ENCODE data around the gene OTOG. TPM values are rescaled to one million over a fixed set of nuclear protein-coding genes. Genes with fewer than 3 reads are reported as not detected.

OTOG gene
- total RNA-seq, 1 experiment from 2014 or later = not detected

- H3K27ac ChIP-seq (ENCODE audit: low read length) = no peak overlapping the region
Measured at GRCh38 chr11:17519061-17519885, 27.8 kb upstream of the OTOG start.

GRCh38 chr11:17521106-17521900 is 25.8 kb upstream of the OTOG start:
- H3F3A ChIP-seq (ENCODE audit: low read length, unreplicated experiment) = no peaks in the 10 kb centered on the region
- ATAC-seq (no peak), DNase-seq (no peak)
- intact Hi-C loops (cut with micrococcal nuclease) = no loop called here
- ChIA-PET POLR2A (ENCODE audit: unreplicated experiment) (no interaction called here), CTCF (no interaction called here)
- H3K9ac ChIP-seq (ENCODE audit: low read length) = no peak overlapping the region
- peaks cover 21% of the 10 kb centered on the region for H3K27me3 ChIP-seq (ENCODE audit: low read length)
- H3K4me2 ChIP-seq (ENCODE audit: low read length) = no peak overlapping the region
- no TSS peak for BruUV-seq (replicated peaks)
- H4K20me1 ChIP-seq (ENCODE audit: low read length) = no peaks in the 10 kb centered on the region
- no peaks in the 10 kb centered on the region for H3K9me2 ChIP-seq (replicated peaks; ENCODE audit: low read length)
- H3K9me3 ChIP-seq (ENCODE audit: low read length) = no peaks in the 10 kb centered on the region
- no peaks in the 10 kb centered on the region for H3K4me1 ChIP-seq (ENCODE audit: insufficient read depth, low read length)
- no peak overlapping the region for H3K27ac ChIP-seq (ENCODE audit: low read length)
- H3K36me3 ChIP-seq (ENCODE audit: low read depth, low read length) = no peaks in the 10 kb centered on the region
- H2AFZ ChIP-seq (ENCODE audit: low read length) = no peak overlapping the region
- TF ChIP-seq EZH2 (IDR thresholded peaks at IDR 0.05; ENCODE audit: low read length, unreplicated experiment) (no peak), EZH2phosphoT487 (IDR thresholded peaks at IDR 0.05; ENCODE audit: borderline replicate concordance, low read length) (no peak), CTCF (conservative IDR thresholded peaks at IDR 0.05; ENCODE audit: low read depth, low read length) (no peak)
- H3K79me2 ChIP-seq (ENCODE audit: low read length) = no peaks in the 10 kb centered on the region
- no peak overlapping the region for H3K4me3 ChIP-seq (ENCODE audit: low read length)

More at GRCh38 chr11:17519061-17519885, 27.8 kb upstream of the OTOG start:
- TF ChIP-seq EZH2phosphoT487 (IDR thresholded peaks at IDR 0.05; ENCODE audit: borderline replicate concordance, low read length) (no peak), CTCF (conservative IDR thresholded peaks at IDR 0.05; ENCODE audit: low read depth, low read length) (no peak), EZH2 (IDR thresholded peaks at IDR 0.05; ENCODE audit: low read length, unreplicated experiment) (no peak)
- no peaks in the 10 kb centered on the region for H3F3A ChIP-seq (ENCODE audit: low read length, unreplicated experiment)
- H3K36me3 ChIP-seq (ENCODE audit: low read depth, low read length) = no peaks in the 10 kb centered on the region
- ChIA-PET CTCF (no interaction called here), POLR2A (ENCODE audit: unreplicated experiment) (no interaction called here)
- DNase-seq = no peak
- H3K4me3 ChIP-seq (ENCODE audit: low read length) = no peak overlapping the region
- H3K27me3 ChIP-seq (ENCODE audit: low read length) = peaks cover 26% of the 10 kb centered on the region
- no peaks in the 10 kb centered on the region for H3K9me3 ChIP-seq (ENCODE audit: low read length)
- no peak for ATAC-seq
- H4K20me1 ChIP-seq (ENCODE audit: low read length) = no peaks in the 10 kb centered on the region
- no TSS peak for BruUV-seq (replicated peaks)
- no peaks in the 10 kb centered on the region for H3K79me2 ChIP-seq (ENCODE audit: low read length)
- H3K9me2 ChIP-seq (replicated peaks; ENCODE audit: low read length) = no peaks in the 10 kb centered on the region
- no peaks in the 10 kb centered on the region for H3K4me1 ChIP-seq (ENCODE audit: insufficient read depth, low read length)
- no peak overlapping the region for H3K9ac ChIP-seq (ENCODE audit: low read length)
- H2AFZ ChIP-seq (ENCODE audit: low read length) = no peak overlapping the region
- intact Hi-C loops (cut with micrococcal nuclease) = no loop called here
- no peak overlapping the region for H3K4me2 ChIP-seq (ENCODE audit: low read length)
